Stomach (tissue), 9 donors: ENCODE measurements around the gene KIAA1958. TPM values are rescaled to one million over a fixed set of nuclear protein-coding genes. Genes with fewer than 3 reads are reported as not detected.

Experiments
- DNase-seq, 2 donors: peaks; one replicate each; pipeline versions ENCODE4 v3.0.0 to v3.0.0-alpha.2; 2013 to 2019
- H3K27ac ChIP-seq, 5 donors: fragments of 200-600 bp in 4 of 5; sonication (generic) in 4 of 5; one replicate each; pipeline ENCODE4 v1.5.1; 2013 to 2019; ENCODE audit warnings: mild to moderate bottlenecking in 1 of 5, moderate library complexity in 1 of 5
- H3K27me3 ChIP-seq, 3 donors: fragments of 200-600 bp; sonication (generic); one replicate each; pipeline ENCODE4 v1.5.1; 2017 to 2019; ENCODE audit warnings: mixed run types in 1 of 3
- H3K36me3 ChIP-seq, 4 donors: fragments of 200-600 bp; sonication (generic); 1 replicate in 3 of 4; 2 replicates in 1 of 4; pipeline ENCODE4 v1.5.1; 2016 to 2019
- H3K4me1 ChIP-seq, 4 donors: fragments of 200-600 bp; sonication (generic); one replicate each; pipeline ENCODE4 v1.5.1; 2016 to 2019
- H3K4me3 ChIP-seq, 4 donors: fragments of 200-600 bp; sonication (generic) in 3 of 4; one replicate each; pipeline ENCODE4 v1.5.1; 2016 to 2019; ENCODE audit warnings: mild to moderate bottlenecking in 1 of 4
- H3K9me3 ChIP-seq, 4 donors: fragments of 200-600 bp; sonication (generic); one replicate each; pipeline ENCODE4 v1.5.1; 2016 to 2019
- EP300 ChIP-seq: sonication (generic); formaldehyde crosslinking; IDR thresholded peaks from one replicate; pipeline ENCODE4 v1.6.1; 2017; ENCODE audit warnings: antibody characterized with exemption
- POLR2A ChIP-seq, 4 donors: fragments of 450-650 bp; IDR thresholded peaks; one replicate each; pipeline ENCODE4 v1.6.1; 2016; ENCODE audit warnings: antibody characterized with exemption in 4 of 4, control low read depth in 2 of 4, mild to moderate bottlenecking in 1 of 4, moderate library complexity in 1 of 4
- POLR2AphosphoS5 ChIP-seq, 3 donors: sonication (generic); formaldehyde crosslinking; IDR thresholded peaks; one replicate each; pipeline ENCODE4 v1.6.1; 2016; ENCODE audit warnings: antibody characterized with exemption in 3 of 3
- WGBS, 5 donors: extraction: QIAGEN DNeasy Blood & Tissue Kit in 3 of 5; methylation state at CpG; one replicate each; pipeline versions ENCODE4 v1.1.5 to v1.1.7; 2013 to 2018; 5-methylcytosine and 5-hydroxymethylcytosine counted together
- intact Hi-C: fragments of 100-400 bp; cut with DNase I; formaldehyde crosslinking; loops from one replicate; pipeline ENCODE4 v1.15.1; 2023; ENCODE audit warnings: low total_unique reads
- polyA plus RNA-seq, 3 donors: library from polyadenylated mRNA; stranded (reverse); fragments of 200-250 nt; gene quantifications; one replicate each; pipeline ENCODE4 v1.2.3, GENCODE V29; 2013
- total RNA-seq, 5 donors: library from RNA; depleted of rRNA; stranded (reverse); fragments of >200 nt; gene quantifications; one replicate each; pipeline versions ENCODE4 v1.1.0 to v1.2.3, GENCODE V29; 2014 to 2016
- TF ChIP-seq, protein P1 (sequence below), 7 experiments: fragments of 450-650 bp in 4 of 7; fragments of 200-600 bp in 3 of 7; sonication (generic) in 3 of 7; IDR thresholded peaks; one replicate each; pipeline ENCODE4 v1.5.1; 2016 to 2019; ENCODE audit warnings: antibody characterized with exemption in 7 of 7, control low read depth in 2 of 7, mild to moderate bottlenecking in 1 of 7
- donor health status: healthy with polysubstance abuse.
- donor health status: Bipolar disorder and iron deficiency.
- donor health status: healthy.

The KIAA1958 gene
- total and polyA plus RNA-seq, 8 donors, result 0.60 to 77.7 (median 12.8) TPM

DNA sequence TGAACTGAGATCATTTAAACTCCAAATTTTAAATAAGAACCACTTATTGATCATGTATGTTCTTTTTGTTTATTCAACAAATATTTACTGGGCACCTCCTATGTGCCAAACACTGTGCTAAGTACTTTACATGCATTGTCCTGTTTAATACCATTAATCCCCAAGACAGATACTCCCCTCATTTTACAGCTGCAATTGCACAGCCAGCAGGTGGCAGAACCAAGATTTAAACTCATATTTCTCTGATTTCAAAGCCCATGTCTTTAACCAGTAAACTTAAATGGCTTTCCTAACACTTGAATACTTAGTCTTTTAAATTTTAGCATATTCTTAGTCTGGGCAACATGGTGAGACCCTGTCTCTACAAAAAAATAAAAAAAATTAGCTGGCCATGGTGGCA, 43.4 kb upstream of the KIAA1958 start:
- TF ChIP-seq EP300, result no peak
- TF ChIP-seq, protein P1, sequence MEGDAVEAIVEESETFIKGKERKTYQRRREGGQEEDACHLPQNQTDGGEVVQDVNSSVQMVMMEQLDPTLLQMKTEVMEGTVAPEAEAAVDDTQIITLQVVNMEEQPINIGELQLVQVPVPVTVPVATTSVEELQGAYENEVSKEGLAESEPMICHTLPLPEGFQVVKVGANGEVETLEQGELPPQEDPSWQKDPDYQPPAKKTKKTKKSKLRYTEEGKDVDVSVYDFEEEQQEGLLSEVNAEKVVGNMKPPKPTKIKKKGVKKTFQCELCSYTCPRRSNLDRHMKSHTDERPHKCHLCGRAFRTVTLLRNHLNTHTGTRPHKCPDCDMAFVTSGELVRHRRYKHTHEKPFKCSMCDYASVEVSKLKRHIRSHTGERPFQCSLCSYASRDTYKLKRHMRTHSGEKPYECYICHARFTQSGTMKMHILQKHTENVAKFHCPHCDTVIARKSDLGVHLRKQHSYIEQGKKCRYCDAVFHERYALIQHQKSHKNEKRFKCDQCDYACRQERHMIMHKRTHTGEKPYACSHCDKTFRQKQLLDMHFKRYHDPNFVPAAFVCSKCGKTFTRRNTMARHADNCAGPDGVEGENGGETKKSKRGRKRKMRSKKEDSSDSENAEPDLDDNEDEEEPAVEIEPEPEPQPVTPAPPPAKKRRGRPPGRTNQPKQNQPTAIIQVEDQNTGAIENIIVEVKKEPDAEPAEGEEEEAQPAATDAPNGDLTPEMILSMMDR (IDR thresholded peaks at IDR 0.05), result peak in 4 of 7 experiments; percentile 20 to 42 (median 26)
- Histone ChIP-seq H3K9me3 (no peaks in the 10 kb centered on the region), H3K4me3 (no peak overlapping the region), H3K4me1 (peaks cover 0 to 26% (median 7%) of the 10 kb centered on the region in 4 donors), H3K36me3 (peaks cover 0 to 25% (median 23%) of the 10 kb centered on the region in 4 donors), H3K27me3 (no peaks in the 10 kb centered on the region), H3K27ac (no peak overlapping the region)
- intact Hi-C loops, result no loop called here
- DNase-seq, result peak in 1 of 2 donors; percentile 45

- H3K4me3 ChIP-seq, result no peak overlapping the region
- no peak for TF ChIP-seq EP300
- no peak for TF ChIP-seq POLR2A (IDR thresholded peaks at IDR 0.05)
- no peak for TF ChIP-seq POLR2AphosphoS5 (IDR thresholded peaks at IDR 0.05)
- TF ChIP-seq, protein P1 (IDR thresholded peaks at IDR 0.05), result no peak
- peaks cover 0 to 26% (median 7%) of the 10 kb centered on the region in 4 donors for H3K4me1 ChIP-seq
- H3K9me3 ChIP-seq, result no peaks in the 10 kb centered on the region
- DNase-seq, result no peak
- intact Hi-C loops, result no loop called here
- H3K36me3 ChIP-seq, result peaks cover 0 to 25% (median 22%) of the 10 kb centered on the region in 4 donors
- H3K27ac ChIP-seq, result no peak overlapping the region
- 65 to 97% (median 85%) methylated on average over 1 of the region's 1 CpG for WGBS, 5 donors
- no peaks in the 10 kb centered on the region for H3K27me3 ChIP-seq
Measured at GRCh38 chr9:112443636-112444035, 43.0 kb upstream of the KIAA1958 start.

- no peaks in the 10 kb centered on the region for H3K27me3 ChIP-seq
- H3K9me3 ChIP-seq, result no peaks in the 10 kb centered on the region
- peaks cover 0 to 24% (median 19%) of the 10 kb centered on the region in 4 donors for H3K36me3 ChIP-seq
- 0 to 83% (median 40%) methylated on average over 1 of the region's 1 CpG for WGBS, 5 donors
- peaks cover 0 to 17% (median 7%) of the 10 kb centered on the region in 4 donors for H3K4me1 ChIP-seq
- TF ChIP-seq POLR2A (IDR thresholded peaks at IDR 0.05) (no peak), EP300 (no peak), POLR2AphosphoS5 (IDR thresholded peaks at IDR 0.05) (no peak)
- TF ChIP-seq, protein P1 (IDR thresholded peaks at IDR 0.05), result no peak
- H3K27ac ChIP-seq, result no peak overlapping the region
- no peak overlapping the region for H3K4me3 ChIP-seq
- no peak for DNase-seq
- intact Hi-C loops, result no loop called here
Measured at GRCh38 chr9:112445196-112445595, 41.4 kb upstream of the KIAA1958 start.

- Histone ChIP-seq H3K27ac (no peak overlapping the region), H3K27me3 (no peaks in the 10 kb centered on the region), H3K4me3 (no peak overlapping the region), H3K36me3 (peaks cover 0 to 19% (median 16%) of the 10 kb centered on the region in 4 donors), H3K9me3 (no peaks in the 10 kb centered on the region), H3K4me1 (peaks cover 0 to 17% (median 7%) of the 10 kb centered on the region in 4 donors)
- WGBS, 5 donors, result 81 to 100% (median 99%) methylated on average over 2 of the region's 2 CpGs
- no peak for DNase-seq
- intact Hi-C loops, result no loop called here
- TF ChIP-seq POLR2A (IDR thresholded peaks at IDR 0.05) (no peak), EP300 (no peak), POLR2AphosphoS5 (IDR thresholded peaks at IDR 0.05) (no peak)
- TF ChIP-seq, protein P1 (IDR thresholded peaks at IDR 0.05), result no peak
Measured at GRCh38 chr9:112446080-112446479, 40.5 kb upstream of the KIAA1958 start.
